Measurements from ENCODE around the gene TLK2.
"Not testable (repeated sequence)": the region's sequence is repeated elsewhere in the genome, so short reads cannot be mapped to it uniquely, and the experiment has no call there.

TLK2 gene

DNA sequence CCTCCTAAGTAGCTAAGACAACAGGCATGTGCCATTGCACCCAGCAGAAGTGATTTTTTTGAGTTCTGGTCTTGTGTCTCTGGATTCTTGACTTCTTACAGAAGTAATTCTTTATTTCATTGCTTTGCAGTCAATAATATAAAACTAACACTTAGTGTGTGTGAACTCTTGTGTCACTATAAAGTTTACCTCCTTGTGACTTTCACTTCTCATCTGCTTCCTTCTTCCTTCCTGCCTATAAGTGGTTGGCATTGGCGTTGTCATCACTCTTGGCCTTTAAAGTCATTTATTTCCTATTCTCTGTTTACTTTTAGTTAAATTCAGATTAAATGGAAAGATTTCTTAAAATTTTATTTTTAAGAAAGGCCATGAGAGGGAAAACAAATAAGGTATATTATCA, 12.4 kb downstream of the TLK2 start:
- DNase-seq, result not testable (repeated sequence)

DNA sequence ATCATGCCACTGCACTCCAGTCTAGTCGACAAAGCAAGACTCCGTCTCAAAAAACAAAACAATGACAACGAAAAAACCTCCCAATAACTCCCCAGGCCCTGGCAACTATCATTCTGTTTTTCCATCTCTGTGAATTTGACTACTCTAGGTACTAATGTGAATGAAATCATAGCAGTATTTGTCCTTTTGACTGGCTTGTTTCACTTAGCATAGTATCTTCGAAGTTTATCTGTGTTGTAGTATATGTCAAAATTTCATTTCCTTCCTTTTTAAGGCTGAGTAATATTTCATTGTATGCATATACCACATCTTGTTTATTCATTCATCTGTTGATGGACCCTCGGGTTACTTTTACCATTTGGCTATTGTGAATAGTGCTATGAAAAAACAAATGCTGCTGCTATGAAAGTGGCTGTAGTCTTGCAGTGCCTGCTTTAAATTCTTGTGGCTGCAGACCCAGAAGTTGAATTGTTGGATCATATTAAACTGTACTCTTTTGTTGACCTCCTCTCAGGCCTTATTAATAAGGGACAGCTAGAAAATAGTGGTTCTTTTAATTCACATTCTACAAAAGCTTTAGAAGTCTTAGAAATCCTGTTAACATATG, 14.5 kb downstream of the TLK2 start:
- DNase-seq, result not testable (repeated sequence)

DNA sequence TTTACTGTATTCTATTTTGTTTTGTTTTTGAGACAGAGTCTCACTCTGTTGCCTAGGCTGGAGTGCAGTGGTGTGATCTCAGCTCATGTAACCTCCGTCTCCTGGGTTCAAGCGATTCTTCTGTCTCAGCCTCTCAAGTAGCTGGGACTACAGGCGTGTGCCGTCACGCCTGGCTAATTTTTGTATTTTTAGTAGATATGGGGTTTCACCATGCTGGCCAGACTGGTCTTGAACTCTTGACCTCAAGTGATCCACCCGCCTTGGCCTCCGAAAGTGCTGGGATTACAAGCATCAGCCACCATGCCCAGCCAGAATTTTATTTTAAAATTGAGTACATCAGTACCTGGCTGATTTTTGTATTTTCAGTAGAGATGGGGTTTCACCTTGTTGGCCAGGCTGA, 15.4 kb downstream of the TLK2 start:
- not testable (repeated sequence) for DNase-seq

DNA sequence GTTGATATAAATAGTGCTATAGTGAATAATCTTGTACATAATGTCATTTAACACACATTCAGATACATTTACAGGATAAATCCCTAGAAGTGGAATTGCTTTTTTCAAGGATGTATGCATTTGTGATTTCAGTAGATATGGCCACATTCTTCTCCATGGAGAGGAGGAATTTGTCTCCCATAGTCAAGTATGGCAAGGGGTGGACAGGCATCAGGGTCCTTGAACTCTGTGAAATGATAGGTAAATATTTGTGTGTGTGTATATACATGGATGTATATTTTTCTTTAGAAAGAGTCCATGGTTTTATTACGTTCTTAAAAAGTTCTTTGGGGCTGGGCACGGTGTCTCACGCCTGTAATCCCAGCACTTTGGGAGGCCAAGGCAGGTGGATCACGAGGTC, 17.7 kb downstream of the TLK2 start:
- DNase-seq, result not testable (repeated sequence)

DNA sequence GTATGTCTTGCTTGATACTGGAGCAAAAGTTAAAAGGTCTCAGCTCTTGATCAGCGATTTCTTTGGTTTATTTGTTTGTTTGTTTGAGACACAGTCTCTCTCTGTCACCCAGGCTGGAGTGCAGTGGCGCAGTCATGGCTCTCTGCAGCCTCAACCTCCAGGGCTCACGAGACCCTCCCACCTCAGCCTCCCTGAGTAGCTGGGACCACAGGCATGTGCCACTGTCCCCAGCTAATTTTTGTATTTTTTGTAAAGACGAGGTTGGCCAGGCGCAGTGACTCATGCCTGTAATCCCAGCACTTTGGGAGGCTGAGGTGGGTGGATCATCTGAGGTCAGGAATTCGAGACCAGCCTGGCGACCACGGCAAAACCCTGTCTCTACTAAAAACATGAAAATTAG, 20.2 kb downstream of the TLK2 start:
- DNase-seq, result not testable (repeated sequence)

DNA sequence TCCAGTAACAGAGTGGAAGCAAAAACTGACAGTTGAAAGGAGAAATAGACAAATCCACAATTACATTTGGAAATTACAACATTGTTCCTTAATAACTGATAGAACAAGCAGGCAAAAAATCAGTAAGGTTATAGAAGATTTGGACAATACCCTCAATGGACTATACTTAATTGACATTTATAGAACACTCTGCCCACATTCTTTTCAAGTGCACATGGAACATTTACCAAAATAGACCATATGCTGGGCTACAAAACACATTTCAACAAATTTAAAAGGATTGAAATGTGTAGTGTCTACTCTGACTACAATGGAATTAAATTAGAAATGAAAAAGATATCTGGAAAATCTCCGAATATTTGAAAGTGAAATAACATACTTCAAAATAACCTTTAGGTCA, 21.8 kb downstream of the TLK2 start:
- not testable (repeated sequence) for DNase-seq

DNA sequence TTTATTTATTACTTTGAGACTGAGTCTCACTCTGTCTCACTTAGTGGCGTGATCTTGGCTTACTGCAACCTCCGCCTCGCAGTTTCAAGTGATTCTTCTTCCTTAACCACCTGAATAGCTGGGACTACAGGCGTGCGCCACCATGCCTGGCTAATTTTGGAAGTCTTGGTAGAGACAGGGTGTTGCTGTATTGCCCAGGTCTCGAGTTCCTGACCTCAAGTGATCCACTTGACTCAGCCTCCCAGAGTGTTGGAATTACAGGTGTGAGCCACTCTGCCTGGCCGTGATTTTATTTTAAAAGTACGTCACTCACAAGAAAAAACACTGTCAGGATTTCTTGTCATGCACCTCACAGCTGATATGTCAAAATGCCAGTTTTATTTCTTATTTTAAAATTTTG, 26.2 kb downstream of the TLK2 start:
- DNase-seq, result not testable (repeated sequence)

DNA sequence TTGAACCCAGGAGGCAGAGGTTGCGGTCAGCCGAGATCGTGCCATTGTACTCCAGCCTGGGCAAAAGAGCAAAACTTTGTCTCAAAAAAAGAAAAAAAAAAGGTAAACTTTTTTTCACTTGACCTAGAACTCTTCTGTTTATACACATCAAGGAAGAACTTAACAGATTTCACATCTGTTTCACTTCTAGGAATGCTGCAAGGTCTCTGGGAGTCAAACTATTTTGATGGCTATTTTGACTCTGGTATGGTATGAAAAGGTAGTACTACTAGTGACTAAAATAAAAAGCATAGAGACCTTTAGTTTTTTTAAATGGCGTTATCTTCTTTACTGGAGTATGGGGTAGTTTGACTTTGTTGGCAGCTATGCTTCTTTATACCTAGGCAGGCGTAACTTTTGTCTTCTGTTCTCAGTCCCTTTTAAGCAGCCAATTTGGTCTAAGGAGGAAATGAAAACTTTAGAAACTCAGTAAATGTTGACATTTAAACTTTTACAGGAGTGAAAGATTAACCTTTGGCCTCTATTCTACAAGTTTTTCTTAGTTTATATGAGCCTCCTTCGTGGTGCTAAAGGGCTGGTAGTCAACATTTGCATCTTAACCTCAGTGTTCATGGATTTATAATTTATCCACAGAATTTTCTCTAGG, 28.7 kb downstream of the TLK2 start:
- DNase-seq, result not testable (repeated sequence)

DNA sequence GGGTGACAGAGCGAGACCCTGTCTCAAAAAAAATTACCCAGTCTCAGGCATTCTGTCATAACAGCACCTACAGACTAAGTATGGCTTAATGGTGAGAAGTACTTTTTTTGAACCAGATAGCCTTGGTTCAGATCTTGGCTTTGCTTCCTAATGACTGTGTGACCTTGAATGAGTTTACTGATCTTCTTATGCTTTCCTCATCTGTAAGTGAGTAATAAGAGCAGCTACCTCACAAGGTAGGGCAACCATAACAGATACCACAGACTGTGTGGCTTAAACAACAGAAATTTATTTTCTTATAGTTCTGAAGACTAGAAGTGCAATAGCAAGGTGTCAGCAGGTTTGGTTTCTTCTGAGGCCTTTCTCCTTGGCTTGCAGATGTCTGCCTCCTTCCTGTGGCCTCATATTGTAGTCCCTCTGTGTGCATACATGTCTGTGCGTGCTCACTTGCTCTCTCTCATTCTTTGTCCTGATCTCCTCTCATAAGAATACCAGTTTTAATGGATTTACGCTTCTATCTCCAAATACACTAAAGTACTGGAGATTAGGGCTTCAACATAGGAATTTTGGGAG, 31.7 kb downstream of the TLK2 start:
- DNase-seq, result not testable (repeated sequence)

DNA sequence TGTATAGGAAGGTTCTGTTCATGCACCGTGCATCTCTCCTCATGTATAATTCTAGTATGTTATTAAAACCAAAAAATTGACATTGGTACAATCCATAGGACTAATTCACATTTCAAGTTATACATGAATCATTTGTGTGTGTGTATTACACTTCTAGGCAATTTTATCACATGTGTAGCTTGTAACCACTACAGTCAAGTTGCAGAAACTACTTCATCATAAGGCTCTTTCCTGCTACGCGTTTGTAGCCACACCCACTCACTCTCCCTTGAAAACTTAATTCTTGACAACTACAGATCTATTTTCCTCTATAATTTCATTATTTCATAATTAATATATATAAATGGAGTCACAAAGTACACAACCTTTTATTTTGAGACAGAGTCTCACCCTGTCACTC, 32.4 kb downstream of the TLK2 start:
- DNase-seq, result not testable (repeated sequence)

DNA sequence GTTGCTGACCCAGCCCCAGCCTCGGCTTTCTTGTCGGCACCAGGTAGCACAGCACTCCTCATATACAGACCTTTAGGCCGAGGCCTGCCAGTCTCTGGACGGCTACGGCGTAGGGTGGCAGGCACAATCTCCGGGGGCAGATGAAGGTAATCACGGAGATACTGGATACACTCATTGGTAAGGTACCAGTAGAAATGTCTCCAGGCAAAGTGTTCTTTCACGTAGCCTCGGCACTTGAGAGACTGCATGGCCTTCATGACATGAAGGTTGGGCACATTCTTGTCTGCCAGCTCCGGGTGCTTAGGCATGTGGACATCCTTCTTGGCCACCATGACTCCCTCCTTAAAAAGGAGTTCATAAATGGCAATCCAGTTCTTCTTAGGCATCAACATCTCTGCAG, 37.8 kb downstream of the TLK2 start:
- not testable (repeated sequence) for DNase-seq

DNA sequence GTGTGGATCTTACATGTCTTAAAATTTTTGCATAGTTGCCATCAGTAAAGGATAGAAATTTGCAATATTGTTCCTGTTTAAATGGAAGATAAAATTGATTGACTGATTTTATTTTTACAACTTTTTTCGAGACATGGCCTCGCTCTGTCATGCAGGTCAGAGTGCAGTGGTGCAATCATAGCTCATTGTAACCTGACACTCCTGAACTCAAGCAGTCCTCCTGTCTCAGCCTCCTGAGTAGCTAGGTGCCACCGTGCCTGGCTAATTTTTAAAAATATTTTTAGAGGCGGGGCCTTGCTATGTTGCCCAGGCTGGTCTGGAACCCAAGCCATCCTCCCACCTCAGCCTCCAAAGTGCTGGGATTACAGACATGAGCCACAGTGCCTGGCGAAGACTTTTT, 42.7 kb downstream of the TLK2 start:
- DNase-seq, result not testable (repeated sequence)

DNA sequence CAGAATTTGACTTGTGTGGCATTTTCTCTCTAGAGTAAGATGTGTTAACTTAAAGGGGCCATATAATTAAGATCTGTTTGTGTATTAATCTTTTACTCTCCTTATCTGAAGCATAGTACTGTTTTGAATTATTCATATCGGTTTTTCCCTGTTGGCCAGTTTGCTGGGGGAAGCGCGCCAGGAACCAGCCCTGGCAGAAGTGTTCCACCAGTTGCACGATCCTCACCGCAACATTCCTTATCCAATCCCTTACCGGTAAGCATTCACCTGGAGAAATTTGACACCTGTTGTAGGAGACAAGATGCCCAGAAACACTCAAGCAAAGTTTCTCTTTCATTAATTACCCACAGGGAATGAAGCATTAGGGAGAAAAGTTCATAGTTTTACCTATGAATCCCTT, 45.5 kb downstream of the TLK2 start:
- DNase-seq, result not testable (repeated sequence)

DNA sequence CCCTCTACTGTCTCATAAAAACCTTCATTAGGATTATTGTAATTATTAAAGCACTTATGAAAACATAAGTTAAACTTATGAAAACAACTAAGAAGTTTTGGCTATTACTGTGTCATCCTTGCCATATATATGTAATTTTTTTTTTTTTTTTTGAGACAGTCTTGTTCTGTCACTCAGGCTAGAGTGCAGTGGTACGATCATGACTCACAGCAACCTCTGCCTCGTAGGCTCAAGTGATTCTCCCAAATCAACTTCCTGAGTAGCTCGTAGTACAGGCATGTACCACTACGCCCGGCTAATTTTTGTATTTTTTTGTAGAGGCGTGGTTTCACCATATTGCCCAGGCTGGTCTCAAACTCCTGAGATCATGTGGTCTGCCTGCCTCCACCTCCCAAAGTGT, 46.7 kb downstream of the TLK2 start:
- DNase-seq, result not testable (repeated sequence)

DNA sequence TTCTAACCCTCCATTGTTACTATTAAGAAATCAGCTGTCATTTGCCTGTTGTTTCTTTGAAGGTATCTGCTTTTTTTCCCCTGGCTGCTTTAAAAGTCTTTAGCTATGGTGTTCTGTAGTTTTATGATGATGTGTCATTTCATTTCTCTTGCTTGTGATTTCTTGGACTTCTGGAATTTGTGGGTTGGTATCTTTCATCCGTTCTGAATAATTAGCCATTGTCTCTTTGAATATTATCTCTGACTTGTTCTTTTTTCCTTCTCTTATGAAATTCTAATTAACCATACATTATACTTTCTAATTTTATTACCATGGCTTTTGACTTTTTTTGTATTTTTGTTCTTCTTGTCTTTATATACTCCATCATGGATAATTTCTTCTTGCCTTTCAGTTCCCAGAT, 52.3 kb downstream of the TLK2 start:
- not testable (repeated sequence) for DNase-seq

DNA sequence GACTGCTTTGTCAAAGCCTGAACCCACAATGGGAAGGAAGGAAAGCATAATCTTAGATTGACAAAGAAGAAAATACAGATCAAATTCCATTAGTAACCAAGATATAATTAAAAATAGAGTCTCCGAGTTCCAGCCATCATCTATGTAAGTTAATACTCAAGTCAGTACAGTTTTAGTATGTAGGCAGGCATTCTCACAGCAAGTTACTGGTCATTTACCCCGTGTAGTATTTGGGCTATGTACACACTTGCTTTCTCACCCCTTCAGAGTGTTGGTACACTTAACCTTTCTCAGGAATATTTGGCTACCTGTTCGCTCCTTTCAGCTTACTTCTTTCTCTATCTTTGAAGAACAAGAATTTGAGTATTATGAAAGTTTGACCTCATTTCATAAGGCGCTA, 57.9 kb downstream of the TLK2 start:
- DNase-seq, result not testable (repeated sequence)

DNA sequence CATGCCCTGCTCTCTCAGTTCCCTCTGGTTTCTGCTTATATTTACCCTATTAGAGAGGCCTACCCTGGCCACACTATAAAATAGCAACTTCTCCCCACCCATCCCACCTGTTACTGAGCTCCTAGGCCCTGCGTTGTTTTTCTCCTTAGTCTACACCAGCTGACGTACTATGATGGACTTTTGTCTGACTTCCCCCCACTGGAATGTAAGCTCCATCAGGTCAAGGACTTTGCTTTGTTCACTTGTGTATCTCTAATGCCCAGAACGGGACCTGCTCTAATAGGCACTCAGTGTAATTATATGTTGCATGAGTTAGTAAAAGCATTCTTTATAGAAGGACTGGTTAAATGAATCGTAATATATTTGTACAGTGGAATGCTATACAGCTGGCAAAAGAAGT, 62.4 kb downstream of the TLK2 start:
- DNase-seq, result not testable (repeated sequence)

DNA sequence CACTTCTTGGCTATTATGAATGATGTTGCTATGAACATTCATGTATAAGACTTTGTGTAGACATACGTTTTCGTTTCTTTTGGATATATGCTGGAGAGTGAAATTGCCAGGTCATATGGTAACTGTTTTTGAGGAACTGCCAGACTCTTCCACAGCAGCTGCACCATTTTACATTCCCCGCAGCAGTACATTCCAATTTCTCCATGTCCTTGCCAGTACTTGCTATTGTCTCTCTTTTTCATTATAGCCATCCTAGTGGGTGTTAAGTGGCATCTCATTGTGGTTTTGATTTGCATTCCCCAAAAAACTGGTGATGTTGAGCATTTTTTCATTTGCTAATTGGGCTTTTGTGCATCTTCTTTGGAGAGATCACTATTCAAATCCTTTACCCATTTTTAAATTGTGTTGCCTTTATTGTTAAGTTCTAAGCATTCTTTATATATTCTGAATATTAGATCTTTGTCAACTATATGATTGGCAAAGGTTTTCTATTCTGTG, 64.7 kb downstream of the TLK2 start:
- DNase-seq, result not testable (repeated sequence)

DNA sequence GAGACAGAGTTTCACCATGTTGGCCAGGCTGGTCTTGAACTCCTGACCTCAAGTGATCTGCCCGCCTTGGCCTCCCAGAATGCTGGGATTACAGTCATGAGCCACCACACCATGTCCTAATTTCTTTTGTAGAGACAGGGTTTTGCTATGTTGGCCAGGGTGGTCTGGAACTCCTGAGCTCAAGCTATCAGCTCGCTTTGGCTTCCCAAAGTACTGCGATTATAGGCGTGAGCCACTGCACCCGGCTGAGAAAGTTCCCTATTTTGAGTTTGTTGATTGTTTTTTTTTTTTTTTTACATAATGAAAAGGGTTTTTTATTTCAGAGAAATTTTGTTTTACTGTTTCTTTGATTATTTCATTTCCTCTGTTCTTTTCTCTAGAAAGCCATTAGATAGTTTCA, 67.4 kb downstream of the TLK2 start:
- DNase-seq, result not testable (repeated sequence)

DNA sequence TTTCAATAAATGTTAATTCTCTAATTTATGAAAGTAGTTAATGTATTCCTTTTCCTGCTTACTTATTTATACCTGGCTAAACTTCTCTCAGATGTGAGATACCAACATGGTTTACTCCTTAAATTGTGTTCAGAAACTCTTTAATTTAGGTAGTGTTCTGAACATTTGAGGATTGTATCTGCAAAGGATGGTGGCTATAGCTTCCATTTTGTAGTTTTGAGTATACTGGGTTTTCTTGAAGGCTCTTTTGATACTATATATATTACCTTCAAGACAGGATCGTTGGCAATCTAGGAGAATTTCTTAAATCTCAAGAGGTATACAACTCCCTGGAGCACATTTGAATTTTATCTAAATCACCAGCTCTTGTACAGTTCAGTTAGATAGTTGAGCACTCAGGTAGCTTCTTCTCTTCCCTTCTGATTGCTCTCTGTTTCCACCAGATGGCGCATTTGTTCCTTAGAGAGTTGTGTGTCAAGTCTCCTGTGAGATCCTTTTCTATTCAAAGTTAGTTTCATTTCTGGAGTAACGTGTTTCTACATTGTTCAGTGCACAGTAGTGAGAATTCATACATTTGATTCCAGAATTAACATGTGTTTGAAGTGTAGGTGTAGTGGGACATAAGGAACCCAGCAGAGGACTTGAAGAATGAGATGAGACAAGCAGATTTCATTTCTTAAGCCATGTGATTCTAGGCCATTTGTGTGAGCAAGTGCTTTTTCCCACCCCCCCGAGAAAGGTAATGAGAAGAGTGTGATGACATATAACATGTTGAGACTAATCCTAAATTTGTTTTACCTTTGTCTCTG, 74.4 kb downstream of the TLK2 start:
- peak; percentile 67 for DNase-seq

DNA sequence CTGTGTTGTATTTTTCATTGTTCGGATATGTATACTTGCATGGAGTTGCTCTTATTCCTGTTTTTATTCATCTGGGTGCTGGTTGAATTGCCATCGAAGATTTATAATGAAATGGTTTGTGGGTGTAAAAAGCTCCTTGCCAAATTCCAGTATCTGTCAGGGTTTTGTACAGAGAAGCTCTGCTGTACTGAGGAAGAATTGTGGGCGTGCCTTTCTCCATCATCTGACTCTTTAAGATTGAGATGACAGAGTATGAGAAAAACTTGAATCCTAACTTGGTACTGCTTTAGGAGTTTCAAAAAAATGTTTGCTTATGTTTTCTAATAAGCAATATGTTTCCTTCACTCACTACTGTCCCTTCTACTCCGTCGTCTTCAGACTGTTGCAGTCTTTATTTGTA, 78.9 kb downstream of the TLK2 start:
- not testable (repeated sequence) for DNase-seq

DNA sequence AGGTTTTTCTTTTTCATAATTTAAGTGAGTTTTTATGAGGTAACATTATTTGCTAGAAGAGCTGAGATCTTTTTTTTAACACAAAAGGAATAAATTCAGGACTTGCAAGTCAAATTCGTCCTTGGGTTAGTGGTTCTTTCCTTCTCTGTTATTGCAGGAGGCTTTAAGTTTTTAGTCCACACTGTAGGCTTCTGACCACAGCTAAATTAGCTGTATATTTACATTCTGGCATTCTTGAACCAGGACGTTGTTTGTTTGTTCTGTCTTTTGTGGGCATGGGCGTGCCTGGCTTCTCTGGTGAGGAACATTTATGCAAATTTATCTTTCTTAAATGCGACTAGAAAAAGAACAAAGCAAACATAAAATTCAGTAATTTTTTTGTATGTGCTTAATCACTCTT, 80.3 kb downstream of the TLK2 start:
- not testable (repeated sequence) for DNase-seq

DNA sequence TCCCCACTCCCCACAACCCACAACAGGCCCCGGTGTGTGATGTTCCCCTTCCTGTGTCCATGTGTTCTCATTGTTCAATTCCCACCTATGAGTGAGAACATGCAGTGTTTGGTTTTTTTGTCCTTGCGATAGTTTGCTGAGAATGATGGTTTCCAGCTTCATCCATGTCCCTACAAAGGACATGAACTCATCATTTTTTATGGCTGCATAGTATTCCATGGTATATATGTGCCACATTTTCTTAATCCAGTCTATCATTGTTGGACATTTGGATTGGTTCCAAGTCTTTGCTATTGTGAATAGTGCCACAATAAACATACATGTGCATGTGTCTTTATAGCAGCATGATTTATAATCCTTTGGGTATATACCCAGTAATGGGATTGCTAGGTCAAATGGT, 82.3 kb downstream of the TLK2 start:
- not testable (repeated sequence) for DNase-seq

Data from eye (tissue), 1 donor.